Measurements from ENCODE around the gene COX19.

DNA sequence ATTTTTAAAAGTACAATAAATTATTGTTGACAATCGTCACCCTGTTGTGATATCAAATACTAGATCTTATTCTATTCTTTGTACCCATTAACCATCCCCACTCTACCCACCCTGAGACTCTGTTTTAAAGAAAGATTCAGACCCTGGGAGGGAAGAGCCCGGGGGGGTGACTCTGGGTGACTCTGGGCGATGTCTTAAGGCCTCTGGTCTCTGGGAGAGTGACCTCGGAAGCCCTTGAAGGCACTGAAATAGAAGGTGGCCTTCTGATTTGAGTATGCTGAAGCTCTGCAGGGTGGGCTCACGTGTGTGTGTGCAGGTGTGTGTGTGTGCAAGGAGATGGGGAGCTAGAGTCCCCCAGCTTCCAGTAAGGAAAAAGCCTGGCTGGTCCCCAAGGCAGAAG is 30.6 kb downstream of the COX19 start:
- TF ChIP-seq POLR2A (IDR thresholded peaks at IDR 0.05), result no peak
- TF ChIP-seq, protein P1, sequence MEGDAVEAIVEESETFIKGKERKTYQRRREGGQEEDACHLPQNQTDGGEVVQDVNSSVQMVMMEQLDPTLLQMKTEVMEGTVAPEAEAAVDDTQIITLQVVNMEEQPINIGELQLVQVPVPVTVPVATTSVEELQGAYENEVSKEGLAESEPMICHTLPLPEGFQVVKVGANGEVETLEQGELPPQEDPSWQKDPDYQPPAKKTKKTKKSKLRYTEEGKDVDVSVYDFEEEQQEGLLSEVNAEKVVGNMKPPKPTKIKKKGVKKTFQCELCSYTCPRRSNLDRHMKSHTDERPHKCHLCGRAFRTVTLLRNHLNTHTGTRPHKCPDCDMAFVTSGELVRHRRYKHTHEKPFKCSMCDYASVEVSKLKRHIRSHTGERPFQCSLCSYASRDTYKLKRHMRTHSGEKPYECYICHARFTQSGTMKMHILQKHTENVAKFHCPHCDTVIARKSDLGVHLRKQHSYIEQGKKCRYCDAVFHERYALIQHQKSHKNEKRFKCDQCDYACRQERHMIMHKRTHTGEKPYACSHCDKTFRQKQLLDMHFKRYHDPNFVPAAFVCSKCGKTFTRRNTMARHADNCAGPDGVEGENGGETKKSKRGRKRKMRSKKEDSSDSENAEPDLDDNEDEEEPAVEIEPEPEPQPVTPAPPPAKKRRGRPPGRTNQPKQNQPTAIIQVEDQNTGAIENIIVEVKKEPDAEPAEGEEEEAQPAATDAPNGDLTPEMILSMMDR (IDR thresholded peaks at IDR 0.05 in 4 of 5, conservative IDR thresholded peaks at IDR 0.05 in 1 of 5), result no peak

Data from gastrocnemius medialis (tissue), 4 donors.